ENCODE results near the gene DSCAML1.

Gene DSCAML1

GRCh38 chr11:117547195-117547850 lies 249.7 kb downstream of the DSCAML1 start:
- DNase-seq (ENCODE audit: low spot score): no peak

GRCh38 chr11:117546431-117547194 lies 250.4 kb downstream of the DSCAML1 start:
- DNase-seq (ENCODE audit: low spot score): no peak

GRCh38 chr11:117545706-117546105 lies 251.3 kb downstream of the DSCAML1 start:
- DNase-seq (ENCODE audit: low spot score): no peak

GRCh38 chr11:117544130-117544800 lies 252.8 kb downstream of the DSCAML1 start:
- DNase-seq (ENCODE audit: low spot score): no peak

GRCh38 chr11:117541211-117541610 lies 255.8 kb downstream of the DSCAML1 start:
- no peak for DNase-seq (ENCODE audit: low spot score)

- peak; percentile 53 for DNase-seq (ENCODE audit: low spot score)
Measured at GRCh38 chr11:117538263-117539135, 258.5 kb downstream of the DSCAML1 start.

- peak; percentile 88 for DNase-seq (ENCODE audit: low spot score)
Measured at GRCh38 chr11:117535850-117536411, 261.1 kb downstream of the DSCAML1 start.

GRCh38 chr11:117535201-117535849 lies 261.7 kb downstream of the DSCAML1 start:
- peak; percentile 84 for DNase-seq (ENCODE audit: low spot score)

GRCh38 chr11:117532568-117532967 lies 264.4 kb downstream of the DSCAML1 start:
- DNase-seq (ENCODE audit: low spot score): no peak

- DNase-seq (ENCODE audit: low spot score): peak; percentile 22
Measured at GRCh38 chr11:117529816-117530215, 267.2 kb downstream of the DSCAML1 start.

GRCh38 chr11:117528097-117528721 lies 268.8 kb downstream of the DSCAML1 start:
- DNase-seq (ENCODE audit: low spot score): no peak

GRCh38 chr11:117527271-117527670 lies 269.7 kb downstream of the DSCAML1 start:
- DNase-seq (ENCODE audit: low spot score): no peak

- no peak for DNase-seq (ENCODE audit: low spot score)
Measured at GRCh38 chr11:117525866-117526542, 271.0 kb downstream of the DSCAML1 start.

GRCh38 chr11:117524468-117525183 lies 272.4 kb downstream of the DSCAML1 start:
- DNase-seq (ENCODE audit: low spot score): no peak

- DNase-seq (ENCODE audit: low spot score): no peak
Measured at GRCh38 chr11:117523680-117524079, 273.3 kb downstream of the DSCAML1 start.

GRCh38 chr11:117521974-117522373 lies 275.0 kb downstream of the DSCAML1 start:
- DNase-seq (ENCODE audit: low spot score): no peak

- DNase-seq (ENCODE audit: low spot score): no peak
Measured at GRCh38 chr11:117520966-117521365, 276.1 kb downstream of the DSCAML1 start.

- no peak for DNase-seq (ENCODE audit: low spot score)
Measured at GRCh38 chr11:117520201-117520600, 276.8 kb downstream of the DSCAML1 start.

- DNase-seq (ENCODE audit: low spot score): no peak
Measured at GRCh38 chr11:117519590-117519989, 277.4 kb downstream of the DSCAML1 start.
